Endothelial cell (in vitro differentiated cells): ENCODE results near the gene OR10A3. TPM values are rescaled to one million over a fixed set of nuclear protein-coding genes. Genes with fewer than 3 reads are reported as not detected.

Experiments used
- DNase-seq: peaks from one replicate; pipeline ENCODE4 v3.0.0; 2021; ENCODE audit warnings: low spot score
- H3K27ac Mint-ChIP-seq: one replicate; pipeline ENCODE4 v1.8.0; 2021; ENCODE audit warnings: mixed read lengths, inconsistent platforms; ENCODE audit not compliant: unreplicated experiment
- H3K27me3 Mint-ChIP-seq: one replicate; pipeline ENCODE4 v1.8.0; 2021; ENCODE audit warnings: mild to moderate bottlenecking, moderate library complexity, mixed read lengths, inconsistent platforms; ENCODE audit not compliant: unreplicated experiment
- H3K36me3 Mint-ChIP-seq: one replicate; pipeline ENCODE4 v1.8.0; 2021; ENCODE audit warnings: mild to moderate bottlenecking, low read depth, mixed read lengths, inconsistent platforms; ENCODE audit not compliant: unreplicated experiment
- H3K4me1 Mint-ChIP-seq: one replicate; pipeline ENCODE4 v1.8.0; 2021; ENCODE audit warnings: mild to moderate bottlenecking, mixed read lengths, inconsistent platforms; ENCODE audit not compliant: unreplicated experiment
- H3K4me3 Mint-ChIP-seq: one replicate; pipeline ENCODE4 v1.8.0; 2021; ENCODE audit warnings: mild to moderate bottlenecking, mixed read lengths, inconsistent platforms; ENCODE audit not compliant: unreplicated experiment
- H3K9me3 Mint-ChIP-seq: one replicate; pipeline ENCODE4 v1.8.0; 2021; ENCODE audit warnings: mixed read lengths, inconsistent platforms; ENCODE audit not compliant: unreplicated experiment
- total RNA-seq: library from RNA; stranded (reverse); fragmentation: NEBNext Ultra II Directional; extraction: Animal tissue kit (Norgen Biotek cat#: 25700); gene quantifications from one replicate; pipeline ENCODE4 v1.2.1, GENCODE V29; 2021; ENCODE audit not compliant: unreplicated experiment
- TF ChIP-seq, protein P1 (sequence below): fragments of 200-600 bp; sonication (generic); IDR thresholded peaks from one replicate; pipeline ENCODE4 v1.5.0; 2021; ENCODE audit warnings: antibody characterized with exemption; ENCODE audit not compliant: unreplicated experiment

Gene OR10A3
- total RNA-seq, 1 donor from 2014 or later = not detected

DNA sequence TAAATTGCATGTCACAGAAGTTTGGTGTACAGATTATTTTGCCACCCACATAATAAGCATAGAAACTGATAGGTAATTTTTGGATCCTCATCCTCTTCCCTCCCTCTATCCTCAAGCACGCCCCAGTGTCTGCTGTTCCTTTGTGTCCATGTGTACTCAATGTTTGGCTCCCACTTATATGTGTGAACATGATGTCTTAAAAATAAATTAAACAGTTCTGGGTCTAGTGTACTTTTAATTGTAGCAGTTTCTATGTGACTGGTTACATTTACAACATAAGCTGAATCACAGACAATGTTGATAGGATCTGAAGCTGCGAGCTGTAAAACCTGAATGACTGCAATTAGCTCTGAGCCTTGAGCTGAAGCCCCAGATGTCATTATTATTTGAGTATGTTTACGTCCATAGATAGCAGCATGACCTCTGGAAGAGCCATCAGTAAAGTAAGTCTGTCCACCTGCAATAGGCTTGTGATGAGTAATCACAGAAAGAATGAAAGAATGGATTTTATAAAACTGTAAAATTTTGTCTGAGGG is 40.1 kb downstream of the OR10A3 start:
- TF ChIP-seq, protein P1, sequence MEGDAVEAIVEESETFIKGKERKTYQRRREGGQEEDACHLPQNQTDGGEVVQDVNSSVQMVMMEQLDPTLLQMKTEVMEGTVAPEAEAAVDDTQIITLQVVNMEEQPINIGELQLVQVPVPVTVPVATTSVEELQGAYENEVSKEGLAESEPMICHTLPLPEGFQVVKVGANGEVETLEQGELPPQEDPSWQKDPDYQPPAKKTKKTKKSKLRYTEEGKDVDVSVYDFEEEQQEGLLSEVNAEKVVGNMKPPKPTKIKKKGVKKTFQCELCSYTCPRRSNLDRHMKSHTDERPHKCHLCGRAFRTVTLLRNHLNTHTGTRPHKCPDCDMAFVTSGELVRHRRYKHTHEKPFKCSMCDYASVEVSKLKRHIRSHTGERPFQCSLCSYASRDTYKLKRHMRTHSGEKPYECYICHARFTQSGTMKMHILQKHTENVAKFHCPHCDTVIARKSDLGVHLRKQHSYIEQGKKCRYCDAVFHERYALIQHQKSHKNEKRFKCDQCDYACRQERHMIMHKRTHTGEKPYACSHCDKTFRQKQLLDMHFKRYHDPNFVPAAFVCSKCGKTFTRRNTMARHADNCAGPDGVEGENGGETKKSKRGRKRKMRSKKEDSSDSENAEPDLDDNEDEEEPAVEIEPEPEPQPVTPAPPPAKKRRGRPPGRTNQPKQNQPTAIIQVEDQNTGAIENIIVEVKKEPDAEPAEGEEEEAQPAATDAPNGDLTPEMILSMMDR = no peak
- Mint-ChIP-seq H3K36me3 (peaks cover 12% of the 10 kb centered on the region), H3K4me1 (peaks cover 25% of the 10 kb centered on the region)

DNA sequence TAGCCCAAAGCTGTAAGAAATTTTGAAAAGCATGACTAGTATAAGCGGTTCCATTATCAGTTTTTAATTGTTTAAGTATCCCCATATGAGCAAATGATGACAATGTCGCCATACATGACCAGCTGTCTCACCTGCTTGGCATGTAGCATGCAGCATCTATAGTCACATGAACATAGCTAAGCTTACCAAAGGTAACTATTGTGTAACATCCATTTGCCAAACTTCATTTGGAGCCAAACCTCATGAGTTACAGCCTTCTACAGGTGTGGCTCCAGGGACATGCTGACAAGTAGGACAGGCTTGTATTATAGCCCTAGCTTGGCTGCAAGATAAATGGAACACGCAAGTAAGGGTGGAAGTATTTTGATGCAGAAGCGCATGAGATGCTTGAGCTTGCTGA is 40.8 kb downstream of the OR10A3 start:
- Mint-ChIP-seq H3K36me3 (peaks cover 12% of the 10 kb centered on the region), H3K4me1 (peaks cover 18% of the 10 kb centered on the region), H3K27me3 (no peaks in the 10 kb centered on the region), H3K9me3 (no peaks in the 10 kb centered on the region), H3K27ac (no peak overlapping the region), H3K4me3 (no peak overlapping the region)
- no peak for DNase-seq
- TF ChIP-seq, protein P1 = no peak

More for the DNA sequence above, 40.1 kb downstream of the OR10A3 start:
- DNase-seq = no peak
- Mint-ChIP-seq H3K27me3 (no peaks in the 10 kb centered on the region), H3K27ac (no peak overlapping the region), H3K4me3 (no peak overlapping the region), H3K9me3 (no peaks in the 10 kb centered on the region)

DNA sequence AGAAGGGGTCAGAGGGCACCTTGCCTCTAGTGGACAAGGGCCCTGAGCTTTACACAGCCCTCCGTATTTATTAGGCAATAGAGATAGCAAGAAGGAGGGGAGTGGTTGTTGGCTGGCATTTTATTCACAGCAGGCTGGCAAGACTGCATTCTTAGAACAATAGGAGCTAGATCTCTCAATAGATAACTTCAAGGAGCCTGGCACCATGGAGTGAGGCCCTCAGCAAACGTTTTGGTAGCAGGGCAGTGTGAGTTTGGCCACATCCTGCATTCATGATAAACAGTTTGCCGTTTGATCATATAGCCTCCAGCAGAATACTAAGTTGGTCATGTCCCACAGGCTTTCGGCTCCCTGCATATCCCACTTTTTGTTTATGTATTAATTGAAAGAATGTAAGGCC is 42.1 kb downstream of the OR10A3 start:
- peaks cover 10% of the 10 kb centered on the region for H3K4me1 Mint-ChIP-seq
- no peak overlapping the region for H3K4me3 Mint-ChIP-seq
- no peaks in the 10 kb centered on the region for H3K27me3 Mint-ChIP-seq
- peaks cover 12% of the 10 kb centered on the region for H3K36me3 Mint-ChIP-seq
- no peaks in the 10 kb centered on the region for H3K9me3 Mint-ChIP-seq
- no peak overlapping the region for H3K27ac Mint-ChIP-seq
- TF ChIP-seq, protein P1 = no peak
- DNase-seq = no peak

DNA sequence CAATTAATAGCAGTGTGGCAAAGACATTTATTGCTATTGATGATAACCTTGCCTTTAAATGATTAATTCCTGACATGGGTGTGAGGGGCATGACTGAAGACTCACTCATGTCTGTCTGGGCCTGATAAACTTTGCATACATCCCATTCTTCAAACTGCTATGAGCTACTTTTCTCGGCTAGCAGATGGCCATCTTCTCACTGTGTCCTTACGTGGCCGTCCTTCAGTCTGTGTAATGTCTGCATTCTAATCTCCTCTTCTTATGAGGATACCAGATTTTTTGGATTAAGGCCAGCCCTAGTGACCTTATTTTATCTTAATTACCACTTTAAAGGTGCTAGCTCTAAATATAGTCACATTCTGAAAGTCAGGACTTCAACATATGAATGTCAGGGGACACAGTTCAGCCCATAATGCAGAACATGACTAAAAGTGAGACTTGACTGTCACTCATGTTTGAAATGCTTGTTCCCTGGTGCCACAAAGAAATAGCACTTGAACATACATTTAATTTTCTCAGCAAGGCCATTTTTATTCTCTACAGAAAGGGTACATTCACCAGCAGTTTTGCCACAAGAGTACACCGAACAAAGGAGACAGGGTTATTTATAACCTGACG is 42.7 kb downstream of the OR10A3 start:
- H3K27ac Mint-ChIP-seq = no peak overlapping the region
- no peaks in the 10 kb centered on the region for H3K27me3 Mint-ChIP-seq
- peaks cover 12% of the 10 kb centered on the region for H3K36me3 Mint-ChIP-seq
- peaks cover 4% of the 10 kb centered on the region for H3K4me1 Mint-ChIP-seq
- TF ChIP-seq, protein P1 = no peak
- no peak overlapping the region for H3K4me3 Mint-ChIP-seq
- DNase-seq = no peak
- H3K9me3 Mint-ChIP-seq = no peaks in the 10 kb centered on the region

DNA sequence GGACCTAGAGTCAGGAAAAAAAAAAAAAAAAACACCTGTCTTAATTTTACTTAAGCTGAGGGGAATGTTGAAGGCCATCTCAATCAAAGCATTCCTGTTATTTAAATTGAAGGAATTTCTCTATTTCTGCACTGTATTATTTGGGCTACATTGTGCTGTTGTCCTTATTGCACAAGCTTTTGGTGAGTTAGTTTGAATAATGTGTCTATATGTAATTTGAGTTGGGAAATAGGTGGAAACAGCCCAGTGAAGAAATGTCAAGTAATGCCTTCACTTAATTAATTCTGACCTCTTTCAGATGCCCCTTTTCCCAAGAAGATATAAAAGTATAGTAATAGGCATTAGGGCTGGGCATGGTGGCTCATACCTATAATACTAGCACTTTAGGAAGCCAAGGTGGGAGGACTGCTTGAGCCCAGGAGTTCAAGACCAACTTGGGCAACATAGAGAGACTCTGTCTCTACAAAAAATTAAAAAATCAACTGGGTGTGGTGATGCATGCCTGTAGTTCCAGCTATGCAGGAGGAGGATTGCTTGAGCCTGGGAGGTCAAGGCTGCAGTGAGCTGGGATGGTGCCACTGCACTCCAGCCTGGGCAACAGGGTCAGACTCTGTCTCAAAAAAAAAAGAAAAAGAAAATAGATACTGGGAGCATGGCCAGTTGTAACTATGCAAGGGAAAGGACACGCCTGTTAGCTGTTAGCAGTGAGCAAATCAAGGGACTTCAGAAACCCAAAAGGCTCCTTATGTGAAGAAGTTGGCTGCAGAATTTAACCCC is 45.3 kb downstream of the OR10A3 start:
- no peaks in the 10 kb centered on the region for H3K9me3 Mint-ChIP-seq
- no peak overlapping the region for H3K4me3 Mint-ChIP-seq
- no peaks in the 10 kb centered on the region for H3K27me3 Mint-ChIP-seq
- H3K36me3 Mint-ChIP-seq = peaks cover 12% of the 10 kb centered on the region
- H3K27ac Mint-ChIP-seq = no peak overlapping the region
- peaks cover 10% of the 10 kb centered on the region for H3K4me1 Mint-ChIP-seq
- DNase-seq = no peak
- TF ChIP-seq, protein P1 = no peak
